NCI-H446 treated with DMSO at 0.1 percent for 48 hours (cell line): Measurements from ENCODE around the gene SHLD1.
"Not testable (repeated sequence)": the region's sequence is repeated elsewhere in the genome, so short reads cannot be mapped to it uniquely, and the experiment has no call there.

Experiments
- DNase-seq: peaks from one replicate; lab custom pipeline; 2025; lab: John Stamatoyannopoulos, UW

The SHLD1 gene

GRCh38 chr20:5749952-5750779 is at the start of gene SHLD1:
TSS of gene SHLD1 (plus strand) at chr20:5750401. CDS start at chr20:5772866, 22,465 bp downstream.
- peak; percentile 94 for DNase-seq

- DNase-seq = not testable (repeated sequence)
Observed at GRCh38 chr20:5702339-5702738, 47.9 kb upstream of the SHLD1 start.

GRCh38 chr20:5703681-5704101 is 46.5 kb upstream of the SHLD1 start:
- DNase-seq = no peak

- DNase-seq = no peak
Observed at GRCh38 chr20:5705827-5706226, 44.4 kb upstream of the SHLD1 start.

- no peak for DNase-seq
Observed at GRCh38 chr20:5706797-5707196, 43.4 kb upstream of the SHLD1 start.

- DNase-seq = no peak
Observed at GRCh38 chr20:5710551-5710950, 39.6 kb upstream of the SHLD1 start.

- DNase-seq = no peak
Observed at GRCh38 chr20:5714261-5715041, 35.8 kb upstream of the SHLD1 start.

- no peak for DNase-seq
Observed at GRCh38 chr20:5715071-5715841, 34.9 kb upstream of the SHLD1 start.

- DNase-seq = no peak
Observed at GRCh38 chr20:5716953-5717352, 33.2 kb upstream of the SHLD1 start.

GRCh38 chr20:5718896-5719595 is 31.2 kb upstream of the SHLD1 start:
- peak; percentile 37 for DNase-seq

GRCh38 chr20:5719861-5720403 is 30.3 kb upstream of the SHLD1 start:
- no peak for DNase-seq

- no peak for DNase-seq
Observed at GRCh38 chr20:5720696-5721095, 29.5 kb upstream of the SHLD1 start.

GRCh38 chr20:5721356-5721755 is 28.8 kb upstream of the SHLD1 start:
- DNase-seq = not testable (repeated sequence)

GRCh38 chr20:5722927-5723326 is 27.3 kb upstream of the SHLD1 start:
- DNase-seq = no peak

GRCh38 chr20:5725183-5725463 is 25.1 kb upstream of the SHLD1 start:
- DNase-seq = not testable (repeated sequence)

GRCh38 chr20:5727018-5727515 is 23.1 kb upstream of the SHLD1 start:
- DNase-seq = no peak

GRCh38 chr20:5729348-5729747 is 20.9 kb upstream of the SHLD1 start:
- no peak for DNase-seq

GRCh38 chr20:5730131-5730530 is 20.1 kb upstream of the SHLD1 start:
- DNase-seq = no peak

GRCh38 chr20:5731753-5732366 is 18.3 kb upstream of the SHLD1 start:
- no peak for DNase-seq

- no peak for DNase-seq
Observed at GRCh38 chr20:5734602-5735001, 15.6 kb upstream of the SHLD1 start.
